NB4 (cell line): ENCODE data around the gene CCDC127.

ENCODE experiments used
- POLR2A ChIP-seq: IDR thresholded peaks from 2 replicates; pipeline ENCODE4 v1.6.1; 2011; ENCODE audit warnings: mild to moderate bottlenecking; ENCODE audit not compliant: insufficient read length; ENCODE audit errors: extremely low read depth
- TF ChIP-seq, protein P1 (sequence below): IDR thresholded peaks from one replicate; pipeline ENCODE4 v1.5.1; 2012; ENCODE audit warnings: low read depth, low read length
- TF ChIP-seq, protein P2 (sequence below): IDR thresholded peaks from 2 replicates; pipeline ENCODE4 v1.6.1; 2011; ENCODE audit warnings: low read depth, low read length

DNA sequence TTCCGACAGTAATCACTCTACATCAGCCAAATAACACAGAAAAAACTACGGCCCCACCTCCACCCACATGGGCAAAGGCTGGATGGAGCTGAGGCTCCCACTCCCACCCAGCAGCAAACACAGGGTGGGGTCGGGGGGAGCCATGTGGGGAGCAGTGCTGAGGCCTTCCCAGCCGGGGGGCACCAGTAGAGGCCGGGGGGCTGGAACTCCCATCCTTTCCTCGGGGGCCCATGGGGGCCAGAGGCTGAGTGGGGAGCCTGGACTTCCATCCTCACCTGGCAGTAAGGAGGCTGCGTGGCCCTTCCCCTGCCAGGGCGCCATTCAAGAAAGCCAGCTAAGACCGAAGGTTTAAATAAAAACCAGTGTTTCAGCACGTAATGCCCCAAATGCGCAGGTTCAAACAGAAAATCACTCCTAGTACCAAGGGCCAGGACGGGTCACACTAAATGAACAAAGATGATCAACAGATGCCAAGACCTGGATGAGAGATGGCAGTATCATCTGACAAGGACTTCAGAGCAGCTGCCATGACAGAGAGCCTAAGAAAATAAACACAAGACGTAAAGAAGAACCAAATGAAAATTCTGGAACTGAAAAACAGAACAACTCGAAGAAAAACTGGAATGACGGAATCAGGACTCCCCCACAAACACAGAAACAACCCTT is 9.4 kb downstream of the CCDC127 start:
- TF ChIP-seq, protein P1, sequence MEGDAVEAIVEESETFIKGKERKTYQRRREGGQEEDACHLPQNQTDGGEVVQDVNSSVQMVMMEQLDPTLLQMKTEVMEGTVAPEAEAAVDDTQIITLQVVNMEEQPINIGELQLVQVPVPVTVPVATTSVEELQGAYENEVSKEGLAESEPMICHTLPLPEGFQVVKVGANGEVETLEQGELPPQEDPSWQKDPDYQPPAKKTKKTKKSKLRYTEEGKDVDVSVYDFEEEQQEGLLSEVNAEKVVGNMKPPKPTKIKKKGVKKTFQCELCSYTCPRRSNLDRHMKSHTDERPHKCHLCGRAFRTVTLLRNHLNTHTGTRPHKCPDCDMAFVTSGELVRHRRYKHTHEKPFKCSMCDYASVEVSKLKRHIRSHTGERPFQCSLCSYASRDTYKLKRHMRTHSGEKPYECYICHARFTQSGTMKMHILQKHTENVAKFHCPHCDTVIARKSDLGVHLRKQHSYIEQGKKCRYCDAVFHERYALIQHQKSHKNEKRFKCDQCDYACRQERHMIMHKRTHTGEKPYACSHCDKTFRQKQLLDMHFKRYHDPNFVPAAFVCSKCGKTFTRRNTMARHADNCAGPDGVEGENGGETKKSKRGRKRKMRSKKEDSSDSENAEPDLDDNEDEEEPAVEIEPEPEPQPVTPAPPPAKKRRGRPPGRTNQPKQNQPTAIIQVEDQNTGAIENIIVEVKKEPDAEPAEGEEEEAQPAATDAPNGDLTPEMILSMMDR, result no peak
- no peak for TF ChIP-seq POLR2A
- TF ChIP-seq, protein P2, sequence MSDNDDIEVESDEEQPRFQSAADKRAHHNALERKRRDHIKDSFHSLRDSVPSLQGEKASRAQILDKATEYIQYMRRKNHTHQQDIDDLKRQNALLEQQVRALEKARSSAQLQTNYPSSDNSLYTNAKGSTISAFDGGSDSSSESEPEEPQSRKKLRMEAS, result no peak
